ENCODE results near the gene RHO.

The RHO gene

DNA sequence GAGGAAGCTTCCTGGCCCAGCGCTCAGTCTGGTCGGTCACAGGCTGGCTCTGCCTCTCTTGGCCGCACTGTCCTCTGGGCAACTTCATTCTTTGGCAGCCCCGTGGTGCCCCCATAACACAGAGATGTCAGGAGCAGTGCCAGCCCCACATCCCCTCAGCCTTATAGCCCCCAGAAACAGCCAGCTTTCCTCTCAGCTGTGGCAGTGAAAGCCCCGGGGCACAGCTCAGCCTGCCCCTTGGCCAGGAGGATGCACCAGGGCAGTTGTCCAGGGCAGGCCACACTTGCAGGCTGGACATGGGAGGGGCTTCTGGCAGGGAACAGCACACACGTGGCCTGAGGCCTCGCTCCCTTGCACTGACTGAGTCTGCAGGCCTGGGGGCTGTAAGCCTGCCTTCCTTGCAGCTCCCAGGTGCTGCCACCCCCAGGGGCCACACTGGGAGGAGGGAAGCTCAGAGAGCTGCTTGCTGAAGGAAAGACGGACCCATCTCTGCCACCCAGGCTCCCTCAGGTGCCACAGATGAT lies 10.3 kb upstream of the RHO start:
- WGBS, result 89% methylated on average over 8 of the region's 8 CpGs
- no peak overlapping the region for H3K4me2 ChIP-seq (ENCODE audit: low read length, poor library complexity, severe bottlenecking)

DNA sequence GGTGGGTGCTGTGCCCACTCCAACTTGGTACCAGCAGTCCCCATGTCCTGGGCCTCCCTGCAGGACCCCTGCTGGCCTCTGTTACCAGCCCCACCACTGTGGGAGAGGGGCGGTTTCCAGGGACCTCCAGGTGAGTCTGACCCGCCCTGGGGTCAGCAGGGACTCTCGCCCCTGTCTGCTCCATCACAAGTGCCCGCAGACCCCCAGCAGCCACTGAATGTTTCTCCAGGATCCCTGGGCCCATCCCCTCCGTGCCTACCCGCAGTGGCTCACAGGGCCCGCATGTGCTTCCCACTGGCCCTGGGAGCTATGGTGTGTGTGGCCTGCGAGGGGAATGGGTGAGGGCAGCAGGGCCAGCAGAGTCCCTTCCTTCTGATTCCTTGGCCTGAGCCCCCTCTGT lies 9.9 kb upstream of the RHO start:
- Histone ChIP-seq H3K27me3 (ENCODE audit: control insufficient read depth in 1 of 2, insufficient read depth in 1 of 2, low read length in 2 of 2) (no peaks in the 10 kb centered on the region), H3K4me3 (ENCODE audit: insufficient read depth in 1 of 2, low read depth in 1 of 2, low read length in 2 of 2) (no peak overlapping the region), H2BK5ac (ENCODE audit: low read depth, low read length, poor library complexity, severe bottlenecking) (no peak overlapping the region), H2BK15ac (ENCODE audit: low read depth, poor library complexity, severe bottlenecking) (no peak overlapping the region), H3K14ac (ENCODE audit: low read length in 2 of 2) (no peak overlapping the region), H3K4ac (ENCODE audit: low read depth in 1 of 2, low read length in 2 of 2) (no peak overlapping the region), H3K4me2 (ENCODE audit: low read length, poor library complexity, severe bottlenecking) (no peak overlapping the region), H2AK5ac (ENCODE audit: low read length, severe bottlenecking) (no peak overlapping the region), H4K91ac (ENCODE audit: low read length) (no peak overlapping the region), H2AFZ (ENCODE audit: low read depth, low read length) (no peak overlapping the region), H3K36me3 (ENCODE audit: control insufficient read depth in 1 of 2, insufficient read depth in 2 of 2, low read depth in 1 of 2, low read length in 2 of 2) (peaks cover 18 to 59% of the 10 kb centered on the region in 2 experiments), H3K18ac (ENCODE audit: low read depth in 1 of 2, low read length in 2 of 2) (no peak overlapping the region), H4K8ac (ENCODE audit: low read length) (no peak overlapping the region), H3K27ac (ENCODE audit: low read length, poor library complexity, severe bottlenecking) (no peak overlapping the region), H3K9me3 (ENCODE audit: control insufficient read depth, low read length) (no peaks in the 10 kb centered on the region), H2BK120ac (ENCODE audit: low read depth, low read length) (no peak overlapping the region), H3K9ac (ENCODE audit: low read length) (no peak overlapping the region), H3K23ac (ENCODE audit: low read length in 2 of 2) (no peak overlapping the region), H3K4me1 (ENCODE audit: control insufficient read depth, insufficient read depth, low read depth, low read length) (no peaks in the 10 kb centered on the region), H3K79me1 (replicated peaks; ENCODE audit: low read length, poor library complexity, severe bottlenecking) (no peaks in the 10 kb centered on the region), H2BK12ac (ENCODE audit: low read length in 2 of 2) (no peak overlapping the region)
- DNase-seq, result no peak
- 93% methylated on average over 8 of the region's 8 CpGs for WGBS

More for the DNA sequence above, 10.3 kb upstream of the RHO start:
- no peak overlapping the region for H3K14ac ChIP-seq (ENCODE audit: low read length in 2 of 2)
- H3K23ac ChIP-seq (ENCODE audit: low read length in 2 of 2), result no peak overlapping the region
- H3K27me3 ChIP-seq (ENCODE audit: control insufficient read depth in 1 of 2, insufficient read depth in 1 of 2, low read length in 2 of 2), result no peaks in the 10 kb centered on the region
- no peaks in the 10 kb centered on the region for H3K9me3 ChIP-seq (ENCODE audit: control insufficient read depth, low read length)
- H3K4me3 ChIP-seq (ENCODE audit: insufficient read depth in 1 of 2, low read depth in 1 of 2, low read length in 2 of 2), result no peak overlapping the region
- H2BK5ac ChIP-seq (ENCODE audit: low read depth, low read length, poor library complexity, severe bottlenecking), result no peak overlapping the region
- H3K4ac ChIP-seq (ENCODE audit: low read depth in 1 of 2, low read length in 2 of 2), result no peak overlapping the region
- H3K9ac ChIP-seq (ENCODE audit: low read length), result no peak overlapping the region
- peaks cover 21 to 64% of the 10 kb centered on the region in 2 experiments for H3K36me3 ChIP-seq (ENCODE audit: control insufficient read depth in 1 of 2, insufficient read depth in 2 of 2, low read depth in 1 of 2, low read length in 2 of 2)
- H3K27ac ChIP-seq (ENCODE audit: low read length, poor library complexity, severe bottlenecking), result no peak overlapping the region
- H3K79me1 ChIP-seq (replicated peaks; ENCODE audit: low read length, poor library complexity, severe bottlenecking), result no peaks in the 10 kb centered on the region
- H2BK15ac ChIP-seq (ENCODE audit: low read depth, poor library complexity, severe bottlenecking), result no peak overlapping the region
- H4K8ac ChIP-seq (ENCODE audit: low read length), result no peak overlapping the region
- no peak for DNase-seq
- no peak overlapping the region for H2AK5ac ChIP-seq (ENCODE audit: low read length, severe bottlenecking)
- no peak overlapping the region for H3K18ac ChIP-seq (ENCODE audit: low read depth in 1 of 2, low read length in 2 of 2)
- no peak overlapping the region for H2BK12ac ChIP-seq (ENCODE audit: low read length in 2 of 2)
- H3K4me1 ChIP-seq (ENCODE audit: control insufficient read depth, insufficient read depth, low read depth, low read length), result no peaks in the 10 kb centered on the region
- no peak overlapping the region for H2BK120ac ChIP-seq (ENCODE audit: low read depth, low read length)
- H2AFZ ChIP-seq (ENCODE audit: low read depth, low read length), result no peak overlapping the region
- no peak overlapping the region for H4K91ac ChIP-seq (ENCODE audit: low read length)

DNA sequence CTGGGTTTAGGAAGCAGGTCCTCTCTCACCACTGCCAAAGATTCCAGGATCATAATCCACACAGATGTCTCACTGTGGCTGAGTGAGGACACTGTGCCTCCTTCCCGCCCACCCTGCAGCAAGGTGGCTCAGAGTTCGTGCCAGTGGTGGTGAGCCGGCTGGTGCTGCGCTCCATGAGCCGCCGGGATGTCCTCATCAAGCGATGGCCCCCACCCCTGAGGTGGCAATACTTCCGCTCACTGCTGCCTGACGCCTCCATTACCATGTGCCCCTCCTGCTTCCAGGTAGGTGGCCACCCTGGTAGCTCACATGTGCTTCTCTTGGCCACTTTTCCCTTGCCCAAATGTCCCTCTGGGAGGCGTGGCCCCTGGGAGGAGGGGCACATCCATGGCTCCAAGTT lies 9.0 kb upstream of the RHO start:
- no peaks in the 10 kb centered on the region for H3K79me1 ChIP-seq (replicated peaks; ENCODE audit: low read length, poor library complexity, severe bottlenecking)
- H3K4ac ChIP-seq (ENCODE audit: low read depth in 1 of 2, low read length in 2 of 2), result no peak overlapping the region
- H3K4me1 ChIP-seq (ENCODE audit: control insufficient read depth, insufficient read depth, low read depth, low read length), result no peaks in the 10 kb centered on the region
- H2AK5ac ChIP-seq (ENCODE audit: low read length, severe bottlenecking), result no peak overlapping the region
- H4K91ac ChIP-seq (ENCODE audit: low read length), result no peak overlapping the region
- peaks cover 13 to 51% of the 10 kb centered on the region in 2 experiments for H3K36me3 ChIP-seq (ENCODE audit: control insufficient read depth in 1 of 2, insufficient read depth in 2 of 2, low read depth in 1 of 2, low read length in 2 of 2)
- H3K23ac ChIP-seq (ENCODE audit: low read length in 2 of 2), result no peak overlapping the region
- H2BK12ac ChIP-seq (ENCODE audit: low read length in 2 of 2), result no peak overlapping the region
- DNase-seq, result no peak
- no peak overlapping the region for H2BK120ac ChIP-seq (ENCODE audit: low read depth, low read length)
- H3K18ac ChIP-seq (ENCODE audit: low read depth in 1 of 2, low read length in 2 of 2), result no peak overlapping the region
- H3K4me2 ChIP-seq (ENCODE audit: low read length, poor library complexity, severe bottlenecking), result no peak overlapping the region
- no peak overlapping the region for H3K27ac ChIP-seq (ENCODE audit: low read length, poor library complexity, severe bottlenecking)
- 94% methylated on average over 10 of the region's 10 CpGs for WGBS
- H2BK15ac ChIP-seq (ENCODE audit: low read depth, poor library complexity, severe bottlenecking), result no peak overlapping the region
- H3K4me3 ChIP-seq (ENCODE audit: insufficient read depth in 1 of 2, low read depth in 1 of 2, low read length in 2 of 2), result no peak overlapping the region
- H3K27me3 ChIP-seq (ENCODE audit: control insufficient read depth in 1 of 2, insufficient read depth in 1 of 2, low read length in 2 of 2), result no peaks in the 10 kb centered on the region
- no peak overlapping the region for H3K14ac ChIP-seq (ENCODE audit: low read length in 2 of 2)
- H3K9ac ChIP-seq (ENCODE audit: low read length), result no peak overlapping the region
- no peak overlapping the region for H2AFZ ChIP-seq (ENCODE audit: low read depth, low read length)
- no peaks in the 10 kb centered on the region for H3K9me3 ChIP-seq (ENCODE audit: control insufficient read depth, low read length)
- H2BK5ac ChIP-seq (ENCODE audit: low read depth, low read length, poor library complexity, severe bottlenecking), result no peak overlapping the region
- H4K8ac ChIP-seq (ENCODE audit: low read length), result no peak overlapping the region

DNA sequence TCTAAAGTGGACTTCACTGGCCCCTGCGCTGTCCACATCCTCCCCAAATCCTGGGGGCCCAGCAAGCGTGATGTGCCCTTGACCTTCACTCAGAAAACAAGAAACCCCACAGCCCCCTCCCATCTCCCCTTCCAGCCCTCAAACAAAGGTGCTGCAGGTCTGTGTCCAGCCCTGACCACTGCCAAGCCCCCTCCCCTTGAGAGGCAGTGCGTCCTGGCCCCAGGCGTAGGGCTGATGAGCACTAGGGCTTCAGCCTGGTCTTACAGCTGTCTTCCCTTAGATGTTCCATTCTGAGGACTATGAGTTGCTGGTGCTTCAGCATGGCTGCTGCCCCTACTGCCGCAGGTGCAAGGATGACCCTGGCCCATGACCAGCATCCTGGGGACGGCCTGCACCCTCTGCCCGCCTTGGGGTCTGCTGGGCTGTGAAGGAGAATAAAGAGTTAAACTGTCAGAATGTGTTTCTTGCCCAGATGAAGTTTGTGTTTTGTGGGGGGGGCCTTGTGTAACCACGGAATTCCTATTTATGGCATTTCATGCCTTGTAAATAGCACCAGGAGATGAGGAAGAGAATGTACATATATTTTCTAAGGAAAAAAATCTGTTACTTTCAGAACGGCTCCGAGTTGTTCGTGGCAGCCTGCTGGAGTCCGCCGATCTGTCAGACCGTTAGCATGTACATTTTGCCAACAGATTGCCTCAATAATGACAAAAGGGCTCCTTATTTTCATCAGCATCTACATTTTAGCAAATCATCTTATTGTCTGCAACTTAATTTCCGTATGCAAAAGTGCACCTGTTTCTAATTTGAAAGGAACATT lies 8.3 kb upstream of the RHO start:
- Histone ChIP-seq H2BK5ac (ENCODE audit: low read depth, low read length, poor library complexity, severe bottlenecking) (no peak overlapping the region), H2BK120ac (ENCODE audit: low read depth, low read length) (no peak overlapping the region), H2BK12ac (ENCODE audit: low read length in 2 of 2) (no peak overlapping the region), H3K18ac (ENCODE audit: low read depth in 1 of 2, low read length in 2 of 2) (no peak overlapping the region), H3K4me2 (ENCODE audit: low read length, poor library complexity, severe bottlenecking) (no peak overlapping the region), H4K8ac (ENCODE audit: low read length) (no peak overlapping the region), H3K14ac (ENCODE audit: low read length in 2 of 2) (no peak overlapping the region), H3K79me1 (replicated peaks; ENCODE audit: low read length, poor library complexity, severe bottlenecking) (no peaks in the 10 kb centered on the region), H3K9ac (ENCODE audit: low read length) (no peak overlapping the region), H3K4me1 (ENCODE audit: control insufficient read depth, insufficient read depth, low read depth, low read length) (peaks cover under 1% of the 10 kb centered on the region), H2AK5ac (ENCODE audit: low read length, severe bottlenecking) (no peak overlapping the region), H3K9me3 (ENCODE audit: control insufficient read depth, low read length) (no peaks in the 10 kb centered on the region), H3K23ac (ENCODE audit: low read length in 2 of 2) (no peak overlapping the region), H3K36me3 (ENCODE audit: control insufficient read depth in 1 of 2, insufficient read depth in 2 of 2, low read depth in 1 of 2, low read length in 2 of 2) (peaks cover 13 to 44% of the 10 kb centered on the region in 2 experiments), H2AFZ (ENCODE audit: low read depth, low read length) (no peak overlapping the region), H3K4ac (ENCODE audit: low read depth in 1 of 2, low read length in 2 of 2) (no peak overlapping the region), H3K27me3 (ENCODE audit: control insufficient read depth in 1 of 2, insufficient read depth in 1 of 2, low read length in 2 of 2) (no peaks in the 10 kb centered on the region), H3K27ac (ENCODE audit: low read length, poor library complexity, severe bottlenecking) (no peak overlapping the region), H4K91ac (ENCODE audit: low read length) (no peak overlapping the region), H3K4me3 (ENCODE audit: insufficient read depth in 1 of 2, low read depth in 1 of 2, low read length in 2 of 2) (no peak overlapping the region), H2BK15ac (ENCODE audit: low read depth, poor library complexity, severe bottlenecking) (no peak overlapping the region)
- WGBS, result 95% methylated on average over 15 of the region's 15 CpGs
- DNase-seq, result no peak

Measured in mesenchymal stem cell (in vitro differentiated cells and primary cell).